WTC11 (cell line): Measurements from ENCODE around the gene UBE2J2. TPM values are rescaled to one million over a fixed set of nuclear protein-coding genes. Genes with fewer than 3 reads are reported as not detected.
A peak's percentile ranks its signal among the peaks of the same experiment; 100 is the strongest.
"Not testable (repeated sequence)": the region's sequence is repeated elsewhere in the genome, so short reads cannot be mapped to it uniquely, and the experiment has no call there.

Experiments
- ATAC-seq: fragments of 200-7000 bp; cut with Tn5 transposase; 2 replicates; pipeline ENCODE4 v1.10.0; 2021; ENCODE audit warnings: mild to moderate bottlenecking, moderate library complexity
- CTCF ChIA-PET: fragments of 300-600 bp; sonication (Branson Sonifier 250); formaldehyde crosslinking; loops from one replicate; lab custom pipeline; 2021; ENCODE audit warnings: antibody characterized with exemption; lab: Charles Lee
- POLR2A ChIA-PET: fragments of 350-600 bp; sonication (Branson Sonifier 250); formaldehyde crosslinking; loops from one replicate; lab custom pipeline; 2021; ENCODE audit warnings: antibody characterized with exemption; lab: Charles Lee
- DNase-seq: peaks from one replicate; pipeline ENCODE4 v3.0.0; 2021; ENCODE audit warnings: low spot score
- H3K27ac Mint-ChIP-seq: 2 replicates; pipeline ENCODE4 v1.8.0; 2021; ENCODE audit warnings: mixed read lengths
- H3K27me3 Mint-ChIP-seq: 2 replicates; pipeline ENCODE4 v1.8.0; 2021; ENCODE audit warnings: low read depth, mild to moderate bottlenecking, moderate library complexity, mixed read lengths
- H3K36me3 Mint-ChIP-seq: 2 replicates; pipeline ENCODE4 v1.8.0; 2021; ENCODE audit warnings: mixed read lengths
- H3K4me1 Mint-ChIP-seq: 2 replicates; pipeline ENCODE4 v1.8.0; 2022; ENCODE audit warnings: mixed read lengths
- H3K4me3 Mint-ChIP-seq: 2 replicates; pipeline ENCODE4 v1.8.0; 2021; ENCODE audit warnings: mild to moderate bottlenecking, moderate library complexity, mixed read lengths
- H3K9me3 Mint-ChIP-seq: 2 replicates; pipeline ENCODE4 v1.8.0; 2021; ENCODE audit warnings: mixed read lengths
- CREB1 ChIP-seq: sonication (generic); formaldehyde crosslinking; IDR thresholded peaks from 2 replicates; pipeline ENCODE4 v1.8.0; 2023; ENCODE audit warnings: mild to moderate bottlenecking, missing genetic modification reagents
- GTF2I ChIP-seq: fragments of 250-450 bp; sonication (Bioruptor Pico); conservative IDR thresholded peaks from 2 replicates; pipeline ENCODE4 v1.4.0; 2021; ENCODE audit warnings: mild to moderate bottlenecking
- ZNF121 ChIP-seq: sonication (generic); formaldehyde crosslinking; IDR thresholded peaks from 2 replicates; pipeline ENCODE4 v1.8.0; 2023; ENCODE audit warnings: missing genetic modification reagents
- ZNF219 ChIP-seq: sonication (generic); formaldehyde crosslinking; IDR thresholded peaks from 2 replicates; pipeline ENCODE4 v1.8.0; 2023; ENCODE audit warnings: missing genetic modification reagents, mild to moderate bottlenecking, borderline replicate concordance
- ZNF317 ChIP-seq: sonication (generic); formaldehyde crosslinking; IDR thresholded peaks from 2 replicates; pipeline ENCODE4 v1.8.1; 2023; ENCODE audit warnings: low read depth, mild to moderate bottlenecking, moderate library complexity, missing genetic modification reagents, borderline replicate concordance
- total RNA-seq: library from RNA; stranded (reverse); gene quantifications from 3 replicates; pipeline ENCODE4 v1.2.3, GENCODE V29; 2021
- TF ChIP-seq, protein P1 (sequence below): sonication (generic); formaldehyde crosslinking; IDR thresholded peaks from 2 replicates; pipeline ENCODE4 v1.8.1; 2023; ENCODE audit warnings: mild to moderate bottlenecking, missing genetic modification reagents, moderate library complexity
- TF ChIP-seq, protein P2 (sequence below): fragments of 250-450 bp; sonication (Bioruptor Pico); IDR thresholded peaks from 2 replicates; pipeline ENCODE4 v1.8.0; 2021; ENCODE audit warnings: mild to moderate bottlenecking
- TF ChIP-seq, protein P3 (sequence below): sonication (generic); formaldehyde crosslinking; IDR thresholded peaks from 2 replicates; pipeline ENCODE4 v1.8.1; 2023; ENCODE audit warnings: mild to moderate bottlenecking, missing genetic modification reagents
- TF ChIP-seq, protein P4 (sequence below): fragments of 250-450 bp; sonication (Bioruptor Pico); IDR thresholded peaks from 2 replicates; pipeline ENCODE4 v1.9.0; 2021; ENCODE audit warnings: mild to moderate bottlenecking
- TF ChIP-seq, protein P5 (sequence below): sonication (generic); formaldehyde crosslinking; conservative IDR thresholded peaks from 2 replicates; pipeline ENCODE4 v1.8.1; 2022; ENCODE audit warnings: mild to moderate bottlenecking, missing genetic modification reagents

The UBE2J2 gene
- total RNA-seq, 1 experiment from 2014 or later = 72.2 TPM

DNA sequence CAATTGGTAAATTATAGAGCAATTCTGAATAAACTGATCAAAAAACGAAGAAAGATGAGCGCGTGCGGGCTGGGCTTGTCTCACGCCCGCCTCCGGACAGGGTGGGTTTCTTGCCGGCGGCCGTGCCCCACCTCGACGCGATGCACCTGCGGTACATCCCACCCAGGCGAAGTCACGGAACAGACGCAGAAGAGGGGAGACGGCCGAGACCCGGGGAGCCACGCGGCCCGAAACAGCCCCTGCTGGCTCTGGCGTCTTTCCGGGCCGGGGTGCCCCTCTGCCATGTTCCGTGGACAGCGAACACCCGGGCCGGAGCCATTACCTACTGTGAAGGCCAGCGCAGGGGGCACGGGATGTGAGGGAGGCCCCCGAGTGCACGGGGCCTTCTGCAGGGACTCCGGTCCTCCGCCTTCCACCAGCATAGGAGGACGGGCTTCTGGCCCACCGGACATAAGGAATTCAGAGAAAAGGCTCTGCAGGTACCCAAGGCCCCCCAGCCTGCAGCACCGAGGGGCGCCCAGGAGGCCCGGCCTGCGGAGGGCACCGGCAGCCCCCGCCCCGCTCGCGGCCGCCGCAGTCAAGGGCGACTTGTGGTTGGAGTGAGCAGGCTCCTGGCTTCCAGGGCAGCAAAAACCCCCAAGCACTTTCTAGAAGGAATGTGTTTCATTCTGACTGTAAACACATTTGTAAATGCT is 19.5 kb downstream of the UBE2J2 start:
- H3K4me1 Mint-ChIP-seq = peaks cover 12% of the 10 kb centered on the region
- DNase-seq = no peak
- CTCF ChIA-PET = no interaction called here
- peaks cover 42% of the 10 kb centered on the region for H3K36me3 Mint-ChIP-seq
- no peak overlapping the region for H3K27ac Mint-ChIP-seq
- H3K4me3 Mint-ChIP-seq = no peak overlapping the region
- no peaks in the 10 kb centered on the region for H3K27me3 Mint-ChIP-seq
- POLR2A ChIA-PET = no interaction called here
- H3K9me3 Mint-ChIP-seq = no peaks in the 10 kb centered on the region
- TF ChIP-seq, protein P1, sequence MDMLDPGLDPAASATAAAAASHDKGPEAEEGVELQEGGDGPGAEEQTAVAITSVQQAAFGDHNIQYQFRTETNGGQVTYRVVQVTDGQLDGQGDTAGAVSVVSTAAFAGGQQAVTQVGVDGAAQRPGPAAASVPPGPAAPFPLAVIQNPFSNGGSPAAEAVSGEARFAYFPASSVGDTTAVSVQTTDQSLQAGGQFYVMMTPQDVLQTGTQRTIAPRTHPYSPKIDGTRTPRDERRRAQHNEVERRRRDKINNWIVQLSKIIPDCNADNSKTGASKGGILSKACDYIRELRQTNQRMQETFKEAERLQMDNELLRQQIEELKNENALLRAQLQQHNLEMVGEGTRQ (CRISPR knock-in tag) = no peak
- TF ChIP-seq CREB1 (CRISPR knock-in tag) = no peak
- no peak for ATAC-seq

DNA sequence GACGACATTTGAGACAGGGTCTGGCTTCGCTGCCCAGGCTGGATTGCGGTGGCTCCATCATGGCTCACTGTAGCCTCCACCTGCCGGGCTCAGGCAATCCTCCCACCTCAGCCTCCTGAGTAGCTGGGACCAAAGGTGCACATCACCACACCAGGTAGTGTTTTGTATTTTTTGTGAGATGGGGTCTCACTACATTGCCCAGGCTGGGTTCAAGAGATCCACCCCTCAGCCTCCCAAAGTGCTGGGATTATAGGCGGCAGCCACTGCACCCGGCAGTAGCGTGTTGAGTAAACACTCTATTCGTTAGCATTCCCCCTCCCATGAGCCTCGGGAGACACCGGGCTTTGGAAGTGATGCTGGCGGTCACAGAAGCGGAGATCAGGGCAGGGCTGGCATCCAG is 20.3 kb downstream of the UBE2J2 start:
- H3K27me3 Mint-ChIP-seq = no peaks in the 10 kb centered on the region
- no peaks in the 10 kb centered on the region for H3K9me3 Mint-ChIP-seq
- ChIA-PET POLR2A (no interaction called here), CTCF (no interaction called here)
- DNase-seq = no peak
- no peak overlapping the region for H3K27ac Mint-ChIP-seq
- ATAC-seq = no peak
- TF ChIP-seq, protein P2, sequence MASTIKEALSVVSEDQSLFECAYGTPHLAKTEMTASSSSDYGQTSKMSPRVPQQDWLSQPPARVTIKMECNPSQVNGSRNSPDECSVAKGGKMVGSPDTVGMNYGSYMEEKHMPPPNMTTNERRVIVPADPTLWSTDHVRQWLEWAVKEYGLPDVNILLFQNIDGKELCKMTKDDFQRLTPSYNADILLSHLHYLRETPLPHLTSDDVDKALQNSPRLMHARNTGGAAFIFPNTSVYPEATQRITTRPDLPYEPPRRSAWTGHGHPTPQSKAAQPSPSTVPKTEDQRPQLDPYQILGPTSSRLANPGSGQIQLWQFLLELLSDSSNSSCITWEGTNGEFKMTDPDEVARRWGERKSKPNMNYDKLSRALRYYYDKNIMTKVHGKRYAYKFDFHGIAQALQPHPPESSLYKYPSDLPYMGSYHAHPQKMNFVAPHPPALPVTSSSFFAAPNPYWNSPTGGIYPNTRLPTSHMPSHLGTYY (CRISPR knock-in tag) = no peak
- TF ChIP-seq ZNF121 (CRISPR knock-in tag) (peak; percentile 97), ZNF219 (CRISPR knock-in tag) (no peak), GTF2I (0 out of 2 replicates have a peak, but pooled peaks have one; percentile 40)
- H3K4me3 Mint-ChIP-seq = no peak overlapping the region
- H3K4me1 Mint-ChIP-seq = peaks cover 7% of the 10 kb centered on the region
- peaks cover 41% of the 10 kb centered on the region for H3K36me3 Mint-ChIP-seq

DNA sequence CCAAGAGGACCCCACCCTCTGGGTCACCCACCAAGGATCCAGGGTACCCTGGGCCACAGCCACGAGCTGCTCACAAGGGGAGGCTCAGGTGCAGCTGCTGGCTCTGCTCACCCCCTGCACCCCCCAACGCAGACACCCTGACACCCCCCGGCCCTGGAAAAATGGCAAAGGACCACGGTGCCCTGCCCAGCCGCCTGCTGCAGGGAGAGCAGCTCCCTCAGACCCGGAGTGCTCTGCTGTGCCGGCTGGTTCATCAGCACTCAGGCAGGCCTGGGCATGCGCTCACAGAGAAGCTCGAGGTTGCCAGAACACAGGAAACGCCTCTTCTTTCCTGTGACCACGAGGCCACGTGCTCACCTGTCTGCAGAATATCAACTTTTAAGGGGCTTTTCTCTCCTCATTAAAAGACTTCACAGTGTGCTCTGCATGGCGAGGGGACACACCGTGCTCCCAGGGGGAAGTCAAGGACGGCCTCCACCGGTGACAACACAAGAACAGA is 22.8 kb downstream of the UBE2J2 start:
- no peaks in the 10 kb centered on the region for H3K27me3 Mint-ChIP-seq
- DNase-seq = no peak
- peaks cover 26% of the 10 kb centered on the region for H3K36me3 Mint-ChIP-seq
- peak overlapping the region; percentile 92 for H3K27ac Mint-ChIP-seq
- no peaks in the 10 kb centered on the region for H3K4me1 Mint-ChIP-seq
- no peak for ATAC-seq
- ChIA-PET POLR2A (no interaction called here), CTCF (interaction anchor here (0.8 to 1.9 kb wide), 11 partner anchors 11 to 266 kb away, joined by 3 to 9 read pairs (median 4); partner anchors contain the start of gene ISG15)
- no peak overlapping the region for H3K4me3 Mint-ChIP-seq
- TF ChIP-seq ZNF317 (CRISPR knock-in tag) = no peak
- TF ChIP-seq, protein P3, sequence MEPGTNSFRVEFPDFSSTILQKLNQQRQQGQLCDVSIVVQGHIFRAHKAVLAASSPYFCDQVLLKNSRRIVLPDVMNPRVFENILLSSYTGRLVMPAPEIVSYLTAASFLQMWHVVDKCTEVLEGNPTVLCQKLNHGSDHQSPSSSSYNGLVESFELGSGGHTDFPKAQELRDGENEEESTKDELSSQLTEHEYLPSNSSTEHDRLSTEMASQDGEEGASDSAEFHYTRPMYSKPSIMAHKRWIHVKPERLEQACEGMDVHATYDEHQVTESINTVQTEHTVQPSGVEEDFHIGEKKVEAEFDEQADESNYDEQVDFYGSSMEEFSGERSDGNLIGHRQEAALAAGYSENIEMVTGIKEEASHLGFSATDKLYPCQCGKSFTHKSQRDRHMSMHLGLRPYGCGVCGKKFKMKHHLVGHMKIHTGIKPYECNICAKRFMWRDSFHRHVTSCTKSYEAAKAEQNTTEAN (CRISPR knock-in tag) = no peak
- TF ChIP-seq, protein P4, sequence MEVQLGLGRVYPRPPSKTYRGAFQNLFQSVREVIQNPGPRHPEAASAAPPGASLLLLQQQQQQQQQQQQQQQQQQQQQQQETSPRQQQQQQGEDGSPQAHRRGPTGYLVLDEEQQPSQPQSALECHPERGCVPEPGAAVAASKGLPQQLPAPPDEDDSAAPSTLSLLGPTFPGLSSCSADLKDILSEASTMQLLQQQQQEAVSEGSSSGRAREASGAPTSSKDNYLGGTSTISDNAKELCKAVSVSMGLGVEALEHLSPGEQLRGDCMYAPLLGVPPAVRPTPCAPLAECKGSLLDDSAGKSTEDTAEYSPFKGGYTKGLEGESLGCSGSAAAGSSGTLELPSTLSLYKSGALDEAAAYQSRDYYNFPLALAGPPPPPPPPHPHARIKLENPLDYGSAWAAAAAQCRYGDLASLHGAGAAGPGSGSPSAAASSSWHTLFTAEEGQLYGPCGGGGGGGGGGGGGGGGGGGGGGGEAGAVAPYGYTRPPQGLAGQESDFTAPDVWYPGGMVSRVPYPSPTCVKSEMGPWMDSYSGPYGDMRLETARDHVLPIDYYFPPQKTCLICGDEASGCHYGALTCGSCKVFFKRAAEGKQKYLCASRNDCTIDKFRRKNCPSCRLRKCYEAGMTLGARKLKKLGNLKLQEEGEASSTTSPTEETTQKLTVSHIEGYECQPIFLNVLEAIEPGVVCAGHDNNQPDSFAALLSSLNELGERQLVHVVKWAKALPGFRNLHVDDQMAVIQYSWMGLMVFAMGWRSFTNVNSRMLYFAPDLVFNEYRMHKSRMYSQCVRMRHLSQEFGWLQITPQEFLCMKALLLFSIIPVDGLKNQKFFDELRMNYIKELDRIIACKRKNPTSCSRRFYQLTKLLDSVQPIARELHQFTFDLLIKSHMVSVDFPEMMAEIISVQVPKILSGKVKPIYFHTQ = no peak
- TF ChIP-seq, protein P5, sequence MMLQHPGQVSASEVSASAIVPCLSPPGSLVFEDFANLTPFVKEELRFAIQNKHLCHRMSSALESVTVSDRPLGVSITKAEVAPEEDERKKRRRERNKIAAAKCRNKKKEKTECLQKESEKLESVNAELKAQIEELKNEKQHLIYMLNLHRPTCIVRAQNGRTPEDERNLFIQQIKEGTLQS = no peak
- H3K9me3 Mint-ChIP-seq = no peaks in the 10 kb centered on the region

DNA sequence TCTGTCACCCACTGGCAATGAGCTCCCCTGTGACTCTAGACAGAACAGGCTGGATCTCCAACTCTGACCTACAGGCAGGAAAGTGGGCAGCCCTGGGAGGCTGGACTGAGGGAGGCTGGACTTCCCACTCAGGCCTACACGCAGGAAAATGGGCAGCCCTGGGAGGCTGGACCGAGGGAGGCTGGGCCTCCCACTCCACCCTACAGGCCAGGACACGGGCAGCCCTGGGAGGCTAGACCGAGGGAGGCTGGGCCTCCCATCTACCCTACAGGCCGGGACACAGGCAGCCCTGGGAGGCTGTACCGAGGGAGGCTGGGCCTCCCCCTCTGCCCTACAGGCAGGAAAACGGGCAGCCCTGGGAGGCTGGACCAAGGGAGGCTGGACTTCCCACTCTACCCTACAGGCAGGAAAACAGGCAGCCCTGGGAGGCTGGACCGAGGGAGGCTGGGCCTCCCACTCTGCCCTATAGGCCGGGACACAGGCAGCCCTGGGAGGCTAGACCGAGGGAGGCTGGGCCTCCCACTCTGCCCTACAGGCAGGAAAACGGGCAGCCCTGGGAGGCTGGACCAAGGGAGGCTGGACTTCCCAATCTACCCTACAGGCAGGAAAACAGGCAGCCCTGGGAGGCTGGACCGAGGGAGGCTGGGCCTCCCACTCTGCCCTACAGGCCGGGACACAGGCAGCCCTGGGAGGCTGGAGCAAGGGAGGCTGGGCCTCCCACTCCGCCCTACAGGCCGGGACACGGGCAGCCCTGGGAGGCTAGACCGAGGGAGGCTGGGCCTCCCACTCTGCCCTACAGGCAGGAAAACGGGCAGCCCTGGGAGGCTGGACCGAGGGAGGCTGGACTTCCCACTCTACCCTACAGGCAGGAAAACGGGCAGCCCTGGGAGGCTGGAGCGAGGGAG is 25.4 kb downstream of the UBE2J2 start:
- H3K9me3 Mint-ChIP-seq, H3K27ac Mint-ChIP-seq, CTCF ChIA-PET, ATAC-seq, H3K36me3 Mint-ChIP-seq, H3K4me1 Mint-ChIP-seq, POLR2A ChIA-PET, H3K27me3 Mint-ChIP-seq, H3K4me3 Mint-ChIP-seq, DNase-seq: not testable (repeated sequence)
